ENCODE data around the gene TBC1D14. TPM values are rescaled to one million over a fixed set of nuclear protein-coding genes. Genes with fewer than 3 reads are reported as not detected.

The TBC1D14 gene
- total and polyA plus RNA-seq, 2 donors from 2014 or later = 44.9 to 77.7 TPM

DNA sequence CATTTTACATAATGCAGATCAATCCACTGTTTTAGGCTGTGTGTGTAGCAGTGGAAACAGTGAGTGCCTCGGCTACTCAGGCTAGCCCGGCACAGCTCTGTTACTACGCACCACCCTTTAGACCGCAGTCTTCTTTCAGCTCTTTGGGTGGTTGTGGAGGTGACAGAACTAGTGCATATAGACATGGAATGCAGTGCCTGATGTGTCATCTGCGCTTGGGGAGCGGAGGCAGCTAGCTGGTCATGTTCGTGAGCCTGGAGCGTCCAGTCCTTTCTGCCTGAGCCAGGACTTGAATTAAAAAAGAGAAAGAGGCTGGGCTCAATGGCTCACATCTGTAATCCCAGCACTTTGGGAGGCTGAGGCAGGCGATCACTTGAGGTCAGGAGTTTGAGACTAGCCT, 4.8 kb downstream of the TBC1D14 start:
- Histone ChIP-seq H3K9me3 (ENCODE audit: control insufficient read depth in 2 of 3, insufficient read depth in 1 of 3, low read length in 3 of 3) (no peaks in the 10 kb centered on the region), H3K27me3 (ENCODE audit: control insufficient read depth, insufficient read depth, low read length) (no peaks in the 10 kb centered on the region), H3K9ac (ENCODE audit: low read length in 3 of 3) (peak overlapping the region in 1 of 3 donors; percentile 49), H3K4me1 (ENCODE audit: control insufficient read depth in 2 of 3, insufficient read depth in 2 of 3, low read depth in 1 of 3, low read length in 3 of 3) (peaks cover 2 to 51% (median 37%) of the 10 kb centered on the region in 3 donors), H3K36me3 (ENCODE audit: control insufficient read depth in 2 of 3, insufficient read depth in 3 of 3, low read length in 3 of 3) (no peaks in the 10 kb centered on the region), H3K27ac (ENCODE audit: low read depth in 2 of 2, low read length in 2 of 2) (peak overlapping the region; percentile 64 to 77), H3K4me3 (ENCODE audit: low read length in 3 of 3) (no peak overlapping the region)
- no peak for FAIRE-seq
- intact Hi-C loops (cut with DNase I) = no loop called here
- TF ChIP-seq, protein P1, sequence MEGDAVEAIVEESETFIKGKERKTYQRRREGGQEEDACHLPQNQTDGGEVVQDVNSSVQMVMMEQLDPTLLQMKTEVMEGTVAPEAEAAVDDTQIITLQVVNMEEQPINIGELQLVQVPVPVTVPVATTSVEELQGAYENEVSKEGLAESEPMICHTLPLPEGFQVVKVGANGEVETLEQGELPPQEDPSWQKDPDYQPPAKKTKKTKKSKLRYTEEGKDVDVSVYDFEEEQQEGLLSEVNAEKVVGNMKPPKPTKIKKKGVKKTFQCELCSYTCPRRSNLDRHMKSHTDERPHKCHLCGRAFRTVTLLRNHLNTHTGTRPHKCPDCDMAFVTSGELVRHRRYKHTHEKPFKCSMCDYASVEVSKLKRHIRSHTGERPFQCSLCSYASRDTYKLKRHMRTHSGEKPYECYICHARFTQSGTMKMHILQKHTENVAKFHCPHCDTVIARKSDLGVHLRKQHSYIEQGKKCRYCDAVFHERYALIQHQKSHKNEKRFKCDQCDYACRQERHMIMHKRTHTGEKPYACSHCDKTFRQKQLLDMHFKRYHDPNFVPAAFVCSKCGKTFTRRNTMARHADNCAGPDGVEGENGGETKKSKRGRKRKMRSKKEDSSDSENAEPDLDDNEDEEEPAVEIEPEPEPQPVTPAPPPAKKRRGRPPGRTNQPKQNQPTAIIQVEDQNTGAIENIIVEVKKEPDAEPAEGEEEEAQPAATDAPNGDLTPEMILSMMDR (IDR thresholded peaks at IDR 0.05; ENCODE audit: borderline replicate concordance, extremely low read depth, insufficient read depth) = no peak
- DNase-seq = no peak

- Histone ChIP-seq H3K9me3 (ENCODE audit: control insufficient read depth in 2 of 3, insufficient read depth in 1 of 3, low read length in 3 of 3) (no peaks in the 10 kb centered on the region), H3K27ac (ENCODE audit: low read depth in 2 of 2, low read length in 2 of 2) (peak overlapping the region; percentile 76 to 85), H3K4me3 (ENCODE audit: low read length in 3 of 3) (no peak overlapping the region), H3K4me1 (ENCODE audit: control insufficient read depth in 2 of 3, insufficient read depth in 2 of 3, low read depth in 1 of 3, low read length in 3 of 3) (peaks cover 2 to 50% (median 37%) of the 10 kb centered on the region in 3 donors), H3K27me3 (ENCODE audit: control insufficient read depth, insufficient read depth, low read length) (no peaks in the 10 kb centered on the region), H3K9ac (ENCODE audit: low read length in 3 of 3) (peak overlapping the region in 2 of 3 donors; percentile 24 to 34), H3K36me3 (ENCODE audit: control insufficient read depth in 2 of 3, insufficient read depth in 3 of 3, low read length in 3 of 3) (no peaks in the 10 kb centered on the region)
- DNase-seq = no peak
- TF ChIP-seq, protein P1 (IDR thresholded peaks at IDR 0.05; ENCODE audit: borderline replicate concordance, extremely low read depth, insufficient read depth) = no peak
- no peak for FAIRE-seq
- intact Hi-C loops (cut with DNase I) = no loop called here
Observed at GRCh38 chr4:6915041-6916005, 5.7 kb downstream of the TBC1D14 start.

DNA sequence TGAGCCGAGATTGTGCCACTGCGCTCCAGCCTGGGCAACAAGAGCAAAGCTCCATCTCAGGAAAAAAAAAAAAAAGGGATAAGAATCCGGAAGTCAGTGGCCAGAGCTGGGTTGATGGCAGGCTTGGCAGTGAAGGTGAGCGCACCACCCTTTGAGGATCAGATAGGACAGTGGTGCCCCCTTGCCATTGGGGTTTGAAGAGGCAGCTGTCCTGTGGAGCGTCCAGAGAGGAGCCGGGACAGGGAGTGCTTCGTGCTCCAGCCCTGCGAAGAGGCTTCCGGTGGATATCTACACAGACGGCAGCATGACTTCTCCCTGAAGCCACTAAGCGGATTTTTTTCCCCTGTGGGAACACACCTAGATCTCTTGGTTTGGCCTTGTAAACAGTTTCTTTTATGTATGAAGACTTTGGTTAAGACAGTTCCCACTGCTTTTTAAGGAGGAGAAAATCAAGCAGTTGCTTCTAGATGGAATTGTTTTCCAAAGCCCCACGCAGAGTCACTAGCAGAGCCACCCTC, 6.5 kb downstream of the TBC1D14 start:
- FAIRE-seq = no peak
- intact Hi-C loops (cut with DNase I) = no loop called here
- peaks cover 2 to 43% (median 37%) of the 10 kb centered on the region in 3 donors for H3K4me1 ChIP-seq (ENCODE audit: control insufficient read depth in 2 of 3, insufficient read depth in 2 of 3, low read depth in 1 of 3, low read length in 3 of 3)
- peak overlapping the region in 1 of 3 donors; percentile 80 for H3K9ac ChIP-seq (ENCODE audit: low read length in 3 of 3)
- TF ChIP-seq, protein P1 (IDR thresholded peaks at IDR 0.05; ENCODE audit: borderline replicate concordance, extremely low read depth, insufficient read depth) = no peak
- no peaks in the 10 kb centered on the region for H3K27me3 ChIP-seq (ENCODE audit: control insufficient read depth, insufficient read depth, low read length)
- no peaks in the 10 kb centered on the region for H3K36me3 ChIP-seq (ENCODE audit: control insufficient read depth in 2 of 3, insufficient read depth in 3 of 3, low read length in 3 of 3)
- H3K27ac ChIP-seq (ENCODE audit: low read depth in 2 of 2, low read length in 2 of 2) = peak overlapping the region; percentile 85 to 89
- peak overlapping the region in 1 of 3 donors; percentile 3 for H3K4me3 ChIP-seq (ENCODE audit: low read length in 3 of 3)
- H3K9me3 ChIP-seq (ENCODE audit: control insufficient read depth in 2 of 3, insufficient read depth in 1 of 3, low read length in 3 of 3) = no peaks in the 10 kb centered on the region
- no peak for DNase-seq

Data from kidney (tissue), 14 donors.